Karpas-422 (cell line): ENCODE measurements around the gene GLUD1. TPM values are rescaled to one million over a fixed set of nuclear protein-coding genes. Genes with fewer than 3 reads are reported as not detected.
"Not testable (repeated sequence)": the region's sequence is repeated elsewhere in the genome, so short reads cannot be mapped to it uniquely, and the experiment has no call there.

Experiments
- DNase-seq: peaks from one replicate; pipeline ENCODE4 v3.0.0-alpha.2; 2015
- H2AFZ ChIP-seq: fragments of 200-600 bp; sonication (generic); 2 replicates; pipeline ENCODE4 v1.6.1; 2014; ENCODE audit warnings: antibody characterized with exemption, low read length, mixed read lengths
- H3K27ac ChIP-seq: fragments of 200-600 bp; sonication (generic); 2 replicates; pipeline ENCODE4 v1.5.1; 2014; ENCODE audit warnings: mild to moderate bottlenecking, low read length, moderate library complexity
- H3K27me3 ChIP-seq: fragments of 200-600 bp; sonication (generic); 2 replicates; pipeline ENCODE4 v1.6.1; 2014; ENCODE audit warnings: low read length, mixed read lengths
- H3K36me3 ChIP-seq: fragments of 200-600 bp; sonication (generic); 2 replicates; pipeline ENCODE4 v1.6.1; 2014; ENCODE audit warnings: low read length, mixed read lengths; ENCODE audit not compliant: insufficient read depth
- H3K4me1 ChIP-seq: fragments of 200-600 bp; sonication (generic); 2 replicates; pipeline ENCODE4 v1.6.1; 2014; ENCODE audit warnings: mild to moderate bottlenecking, low read length, mixed read lengths
- H3K4me2 ChIP-seq: fragments of 200-600 bp; sonication (generic); 2 replicates; pipeline ENCODE4 v1.6.1; 2014; ENCODE audit warnings: low read length, low read depth, mild to moderate bottlenecking; ENCODE audit not compliant: poor library complexity, severe bottlenecking
- H3K4me3 ChIP-seq: fragments of 200-600 bp; sonication (generic); 2 replicates; pipeline ENCODE4 v1.5.1; 2014; ENCODE audit warnings: mild to moderate bottlenecking, antibody characterized with exemption, low read length, mixed read lengths
- H3K79me2 ChIP-seq: fragments of 200-600 bp; sonication (generic); 2 replicates; pipeline ENCODE4 v1.6.1; 2014; ENCODE audit warnings: mild to moderate bottlenecking, low read length, mixed read lengths
- H3K9ac ChIP-seq: fragments of 200-600 bp; sonication (generic); 2 replicates; pipeline ENCODE4 v1.6.0; 2014; ENCODE audit warnings: low read length
- H3K9me2 ChIP-seq: fragments of 200-600 bp; sonication (generic), shearing (Covaris generic); replicated peaks from 2 replicates; pipeline ENCODE4 v1.6.0; 2014; ENCODE audit warnings: mild to moderate bottlenecking, low read length, moderate library complexity; ENCODE audit not compliant: insufficient read depth
- H3K9me3 ChIP-seq: fragments of 300-700, 200-600 bp; sonication (generic); 2 replicates; pipeline ENCODE4 v1.6.1; 2014; ENCODE audit warnings: low read length, mixed read lengths
- H4K20me1 ChIP-seq: fragments of 200-600 bp; sonication (generic); 2 replicates; pipeline ENCODE4 v1.6.1; 2014; ENCODE audit warnings: mild to moderate bottlenecking, antibody characterized with exemption, low read length, low read depth; ENCODE audit not compliant: insufficient read depth
- total RNA-seq: library from RNA; depleted of rRNA; stranded (reverse); fragments of >200 nt; shearing (Covaris generic); gene quantifications from 2 replicates; pipeline ENCODE4 v1.2.3, GENCODE V29; 2014; ENCODE audit warnings: low replicate concordance

GLUD1 gene
- total RNA-seq, 1 experiment from 2014 or later = 74.6 TPM

- not testable (repeated sequence) for H3K36me3 ChIP-seq, DNase-seq, H3K4me3 ChIP-seq, H3K79me2 ChIP-seq, H3K9ac ChIP-seq, H3K9me3 ChIP-seq, H3K27ac ChIP-seq, H3K9me2 ChIP-seq, H3K4me2 ChIP-seq, H3K27me3 ChIP-seq, H4K20me1 ChIP-seq, H2AFZ ChIP-seq, H3K4me1 ChIP-seq
Measured at GRCh38 chr10:87026747-87027508, 67.7 kb downstream of the GLUD1 start.

- not testable (repeated sequence) for H3K36me3 ChIP-seq, H3K4me2 ChIP-seq, DNase-seq, H2AFZ ChIP-seq, H4K20me1 ChIP-seq, H3K27ac ChIP-seq, H3K27me3 ChIP-seq, H3K9ac ChIP-seq, H3K79me2 ChIP-seq, H3K9me2 ChIP-seq, H3K4me1 ChIP-seq, H3K9me3 ChIP-seq, H3K4me3 ChIP-seq
Measured at GRCh38 chr10:87025285-87025958, 69.2 kb downstream of the GLUD1 start.

GRCh38 chr10:87020056-87020455 is 74.6 kb downstream of the GLUD1 start, which contains the start of gene FAM25A:
Gene FAM25A (plus strand): TSS chr10:87020294. CDS start chr10:87020325, 31 bp downstream.
- not testable (repeated sequence) for H3K9me2 ChIP-seq, H3K9ac ChIP-seq, H4K20me1 ChIP-seq, H3K4me1 ChIP-seq, H3K36me3 ChIP-seq, H3K27ac ChIP-seq, H3K4me3 ChIP-seq, H3K4me2 ChIP-seq, H3K27me3 ChIP-seq, DNase-seq, H2AFZ ChIP-seq, H3K9me3 ChIP-seq, H3K79me2 ChIP-seq

- not testable (repeated sequence) for H3K79me2 ChIP-seq, H3K27me3 ChIP-seq, H3K9me3 ChIP-seq, H3K4me3 ChIP-seq, H3K9me2 ChIP-seq, H3K27ac ChIP-seq, H2AFZ ChIP-seq, H4K20me1 ChIP-seq, H3K4me1 ChIP-seq, H3K36me3 ChIP-seq, H3K4me2 ChIP-seq, H3K9ac ChIP-seq, DNase-seq
Measured at GRCh38 chr10:87019504-87019903, 75.1 kb downstream of the GLUD1 start.

GRCh38 chr10:87019066-87019465 is 75.6 kb downstream of the GLUD1 start:
- H3K4me1 ChIP-seq, H3K4me2 ChIP-seq, H4K20me1 ChIP-seq, H3K9me2 ChIP-seq, H3K9ac ChIP-seq, H3K79me2 ChIP-seq, H3K36me3 ChIP-seq, H3K4me3 ChIP-seq, DNase-seq, H2AFZ ChIP-seq, H3K27me3 ChIP-seq, H3K9me3 ChIP-seq, H3K27ac ChIP-seq: not testable (repeated sequence)

GRCh38 chr10:87018127-87018526 is 76.5 kb downstream of the GLUD1 start:
- not testable (repeated sequence) for H3K4me1 ChIP-seq, H3K27ac ChIP-seq, H3K4me2 ChIP-seq, H3K4me3 ChIP-seq, H2AFZ ChIP-seq, H3K9ac ChIP-seq, H3K9me2 ChIP-seq, H3K36me3 ChIP-seq, H3K27me3 ChIP-seq, DNase-seq, H3K79me2 ChIP-seq, H4K20me1 ChIP-seq, H3K9me3 ChIP-seq

GRCh38 chr10:87014986-87015716 is 79.5 kb downstream of the GLUD1 start:
- H4K20me1 ChIP-seq, H3K9me2 ChIP-seq, H3K4me3 ChIP-seq: not testable (repeated sequence)

GRCh38 chr10:87013528-87013927 is 81.1 kb downstream of the GLUD1 start:
- not testable (repeated sequence) for H3K9ac ChIP-seq, H3K4me1 ChIP-seq, H3K9me2 ChIP-seq, H3K27ac ChIP-seq, H3K36me3 ChIP-seq, DNase-seq, H3K9me3 ChIP-seq, H3K27me3 ChIP-seq, H3K4me3 ChIP-seq, H3K79me2 ChIP-seq, H4K20me1 ChIP-seq, H3K4me2 ChIP-seq, H2AFZ ChIP-seq

More at GRCh38 chr10:87014986-87015716, 79.5 kb downstream of the GLUD1 start:
- not testable (repeated sequence) for H3K79me2 ChIP-seq, H3K9me3 ChIP-seq, H3K36me3 ChIP-seq, DNase-seq, H3K4me1 ChIP-seq, H3K9ac ChIP-seq, H3K27ac ChIP-seq, H2AFZ ChIP-seq, H3K4me2 ChIP-seq, H3K27me3 ChIP-seq
